HL-60 (cell line): ENCODE data around the gene ADAM22.
"Not testable (repeated sequence)": the region's sequence is repeated elsewhere in the genome, so short reads cannot be mapped to it uniquely, and the experiment has no call there.

Experiments used
- DNase-seq, 2 experiments: peaks; one replicate each; pipeline ENCODE4 v3.0.0-alpha.2; 2010 to 2020; ENCODE audit warnings: low read depth in 1 of 2, low spot score in 1 of 2
- H3K27ac ChIP-seq: fragments of 250-450 bp; sonication (Bioruptor Pico); replicated peaks from 2 replicates; pipeline ENCODE4 v1.5.1; 2020; ENCODE audit warnings: mild to moderate bottlenecking, moderate library complexity
- H3K27me3 ChIP-seq: fragments of 250-450 bp; sonication (Bioruptor Pico); 2 replicates; pipeline ENCODE4 v1.5.1; 2021; ENCODE audit warnings: mild to moderate bottlenecking, moderate library complexity; ENCODE audit not compliant: insufficient read depth, poor library complexity, severe bottlenecking
- H3K4me3 ChIP-seq: replicated peaks from 2 replicates; pipeline ENCODE4 v1.5.1; 2011; ENCODE audit warnings: mild to moderate bottlenecking, control low read depth, low read length; ENCODE audit not compliant: insufficient read depth
- GABPA ChIP-seq: IDR thresholded peaks from 2 replicates; pipeline ENCODE4 v1.6.1; 2012; ENCODE audit warnings: low read depth
- POLR2AphosphoS5 ChIP-seq: IDR thresholded peaks from 2 replicates; pipeline ENCODE4 v1.6.1; 2012; ENCODE audit warnings: low read depth
- SPI1 ChIP-seq: IDR thresholded peaks from 2 replicates; pipeline ENCODE4 v1.6.1; 2012; ENCODE audit warnings: low read depth, mild to moderate bottlenecking, borderline replicate concordance
- TF ChIP-seq, protein P1 (sequence below): IDR thresholded peaks from one replicate; pipeline ENCODE4 v1.5.1; 2011; ENCODE audit warnings: low read length, control low read depth, inconsistent platforms; ENCODE audit not compliant: insufficient read depth
- TF ChIP-seq, protein P2 (sequence below): IDR thresholded peaks from 2 replicates; pipeline ENCODE4 v1.6.1; 2012; ENCODE audit warnings: low read depth; ENCODE audit not compliant: insufficient replicate concordance

The ADAM22 gene

DNA sequence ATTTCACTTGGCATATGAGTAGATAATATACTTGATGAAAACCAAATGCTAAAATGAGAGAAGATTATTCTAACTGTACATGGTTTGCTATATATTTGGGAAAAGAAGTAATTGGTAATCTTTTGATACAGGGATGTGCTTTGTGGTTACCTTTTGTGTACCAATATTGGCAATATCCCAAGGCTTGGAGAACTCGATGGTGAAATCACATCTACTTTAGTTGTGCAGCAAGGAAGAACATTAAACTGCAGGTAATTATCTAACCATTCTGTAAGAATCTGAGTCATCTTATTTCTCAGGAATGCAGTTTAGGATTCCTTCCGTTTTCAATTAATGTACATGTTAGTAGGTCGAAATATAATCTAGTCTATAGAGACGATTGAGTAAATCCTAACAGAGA lies 221.7 kb downstream of the ADAM22 start:
- no peak for DNase-seq
- Histone ChIP-seq H3K27me3 (no peaks in the 10 kb centered on the region), H3K27ac (no peak overlapping the region), H3K4me3 (no peak overlapping the region)
- TF ChIP-seq SPI1 = no peak
- no peak for TF ChIP-seq GABPA
- TF ChIP-seq, protein P1, sequence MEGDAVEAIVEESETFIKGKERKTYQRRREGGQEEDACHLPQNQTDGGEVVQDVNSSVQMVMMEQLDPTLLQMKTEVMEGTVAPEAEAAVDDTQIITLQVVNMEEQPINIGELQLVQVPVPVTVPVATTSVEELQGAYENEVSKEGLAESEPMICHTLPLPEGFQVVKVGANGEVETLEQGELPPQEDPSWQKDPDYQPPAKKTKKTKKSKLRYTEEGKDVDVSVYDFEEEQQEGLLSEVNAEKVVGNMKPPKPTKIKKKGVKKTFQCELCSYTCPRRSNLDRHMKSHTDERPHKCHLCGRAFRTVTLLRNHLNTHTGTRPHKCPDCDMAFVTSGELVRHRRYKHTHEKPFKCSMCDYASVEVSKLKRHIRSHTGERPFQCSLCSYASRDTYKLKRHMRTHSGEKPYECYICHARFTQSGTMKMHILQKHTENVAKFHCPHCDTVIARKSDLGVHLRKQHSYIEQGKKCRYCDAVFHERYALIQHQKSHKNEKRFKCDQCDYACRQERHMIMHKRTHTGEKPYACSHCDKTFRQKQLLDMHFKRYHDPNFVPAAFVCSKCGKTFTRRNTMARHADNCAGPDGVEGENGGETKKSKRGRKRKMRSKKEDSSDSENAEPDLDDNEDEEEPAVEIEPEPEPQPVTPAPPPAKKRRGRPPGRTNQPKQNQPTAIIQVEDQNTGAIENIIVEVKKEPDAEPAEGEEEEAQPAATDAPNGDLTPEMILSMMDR = no peak
- no peak for TF ChIP-seq POLR2AphosphoS5
- TF ChIP-seq, protein P2, sequence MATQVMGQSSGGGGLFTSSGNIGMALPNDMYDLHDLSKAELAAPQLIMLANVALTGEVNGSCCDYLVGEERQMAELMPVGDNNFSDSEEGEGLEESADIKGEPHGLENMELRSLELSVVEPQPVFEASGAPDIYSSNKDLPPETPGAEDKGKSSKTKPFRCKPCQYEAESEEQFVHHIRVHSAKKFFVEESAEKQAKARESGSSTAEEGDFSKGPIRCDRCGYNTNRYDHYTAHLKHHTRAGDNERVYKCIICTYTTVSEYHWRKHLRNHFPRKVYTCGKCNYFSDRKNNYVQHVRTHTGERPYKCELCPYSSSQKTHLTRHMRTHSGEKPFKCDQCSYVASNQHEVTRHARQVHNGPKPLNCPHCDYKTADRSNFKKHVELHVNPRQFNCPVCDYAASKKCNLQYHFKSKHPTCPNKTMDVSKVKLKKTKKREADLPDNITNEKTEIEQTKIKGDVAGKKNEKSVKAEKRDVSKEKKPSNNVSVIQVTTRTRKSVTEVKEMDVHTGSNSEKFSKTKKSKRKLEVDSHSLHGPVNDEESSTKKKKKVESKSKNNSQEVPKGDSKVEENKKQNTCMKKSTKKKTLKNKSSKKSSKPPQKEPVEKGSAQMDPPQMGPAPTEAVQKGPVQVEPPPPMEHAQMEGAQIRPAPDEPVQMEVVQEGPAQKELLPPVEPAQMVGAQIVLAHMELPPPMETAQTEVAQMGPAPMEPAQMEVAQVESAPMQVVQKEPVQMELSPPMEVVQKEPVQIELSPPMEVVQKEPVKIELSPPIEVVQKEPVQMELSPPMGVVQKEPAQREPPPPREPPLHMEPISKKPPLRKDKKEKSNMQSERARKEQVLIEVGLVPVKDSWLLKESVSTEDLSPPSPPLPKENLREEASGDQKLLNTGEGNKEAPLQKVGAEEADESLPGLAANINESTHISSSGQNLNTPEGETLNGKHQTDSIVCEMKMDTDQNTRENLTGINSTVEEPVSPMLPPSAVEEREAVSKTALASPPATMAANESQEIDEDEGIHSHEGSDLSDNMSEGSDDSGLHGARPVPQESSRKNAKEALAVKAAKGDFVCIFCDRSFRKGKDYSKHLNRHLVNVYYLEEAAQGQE = no peak

DNA sequence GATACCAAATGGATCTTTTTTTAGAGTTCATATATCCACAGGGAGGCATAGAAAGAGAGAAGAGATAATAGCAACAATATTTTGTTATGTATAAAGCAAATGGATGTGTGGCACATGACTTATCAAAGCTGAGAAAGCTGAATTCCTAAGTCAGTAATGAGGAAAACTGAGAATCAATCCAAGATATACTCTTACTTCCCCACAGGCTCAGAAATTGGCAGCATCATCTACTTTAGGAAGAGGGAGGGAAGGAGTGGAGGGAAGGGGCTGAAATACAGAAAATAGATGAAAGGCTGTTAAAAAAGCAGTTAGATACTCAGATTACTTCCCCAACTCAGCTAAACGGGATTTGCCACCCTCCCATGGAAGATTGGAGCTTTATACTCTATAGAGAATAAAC lies 222.3 kb downstream of the ADAM22 start:
- TF ChIP-seq GABPA (no peak), SPI1 (no peak), POLR2AphosphoS5 (no peak)
- TF ChIP-seq, protein P1 = no peak
- TF ChIP-seq, protein P2 = no peak
- no peak overlapping the region for H3K27ac ChIP-seq
- no peak for DNase-seq
- H3K4me3 ChIP-seq = no peak overlapping the region
- no peaks in the 10 kb centered on the region for H3K27me3 ChIP-seq

DNA sequence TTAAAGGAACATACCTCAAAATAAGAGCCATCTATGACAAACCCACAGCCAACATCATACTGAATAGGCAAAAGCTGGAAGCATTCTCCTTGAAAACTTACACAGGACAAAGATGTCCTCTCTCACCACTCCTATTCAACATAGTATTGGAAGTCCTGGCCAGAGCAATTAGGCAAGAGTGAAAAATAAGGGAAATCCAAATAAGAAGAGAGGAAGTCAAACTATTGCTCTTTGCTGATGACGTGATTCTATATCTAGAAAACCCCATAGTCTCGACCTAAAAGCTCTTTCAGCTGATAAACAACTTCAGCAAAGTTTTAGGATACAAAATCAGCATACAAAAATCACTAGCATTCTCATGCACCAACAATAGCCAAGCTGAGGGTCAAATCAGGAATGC lies 225.7 kb downstream of the ADAM22 start:
- H3K27me3 ChIP-seq = not testable (repeated sequence)

DNA sequence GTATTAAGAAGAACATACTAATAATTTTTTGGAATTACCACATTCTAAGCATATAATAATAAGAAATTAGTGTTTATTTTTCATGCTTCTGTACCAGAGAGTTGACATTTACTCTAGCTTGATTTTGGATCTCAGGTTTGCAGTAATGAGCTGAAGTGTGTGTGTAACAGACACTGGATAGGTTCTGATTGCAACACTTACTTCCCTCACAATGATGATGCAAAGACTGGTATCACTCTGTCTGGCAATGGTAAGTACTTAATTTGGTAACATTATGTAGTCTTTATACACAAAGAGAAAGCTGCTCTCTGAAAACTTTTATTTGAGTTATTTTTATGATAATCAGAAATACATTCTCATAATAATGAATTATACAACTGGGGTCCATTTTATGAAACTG lies 231.6 kb downstream of the ADAM22 start:
- H3K4me3 ChIP-seq = no peak overlapping the region
- H3K27ac ChIP-seq = no peak overlapping the region
- H3K27me3 ChIP-seq = no peaks in the 10 kb centered on the region
- TF ChIP-seq, protein P1 = no peak
- TF ChIP-seq SPI1 = no peak
- TF ChIP-seq GABPA = no peak
- TF ChIP-seq, protein P2 = no peak
- no peak for TF ChIP-seq POLR2AphosphoS5
- DNase-seq = no peak

More for the DNA sequence above, 225.7 kb downstream of the ADAM22 start:
- H3K4me3 ChIP-seq, H3K27ac ChIP-seq, DNase-seq: not testable (repeated sequence)
